ENCODE data around the gene EEPD1. TPM values are rescaled to one million over a fixed set of nuclear protein-coding genes. Genes with fewer than 3 reads are reported as not detected.

The EEPD1 gene
- polyA plus RNA-seq, 2 of the 4 experiments (the other 2 are of a cell fraction) = 16.0 to 24.3 TPM

DNA sequence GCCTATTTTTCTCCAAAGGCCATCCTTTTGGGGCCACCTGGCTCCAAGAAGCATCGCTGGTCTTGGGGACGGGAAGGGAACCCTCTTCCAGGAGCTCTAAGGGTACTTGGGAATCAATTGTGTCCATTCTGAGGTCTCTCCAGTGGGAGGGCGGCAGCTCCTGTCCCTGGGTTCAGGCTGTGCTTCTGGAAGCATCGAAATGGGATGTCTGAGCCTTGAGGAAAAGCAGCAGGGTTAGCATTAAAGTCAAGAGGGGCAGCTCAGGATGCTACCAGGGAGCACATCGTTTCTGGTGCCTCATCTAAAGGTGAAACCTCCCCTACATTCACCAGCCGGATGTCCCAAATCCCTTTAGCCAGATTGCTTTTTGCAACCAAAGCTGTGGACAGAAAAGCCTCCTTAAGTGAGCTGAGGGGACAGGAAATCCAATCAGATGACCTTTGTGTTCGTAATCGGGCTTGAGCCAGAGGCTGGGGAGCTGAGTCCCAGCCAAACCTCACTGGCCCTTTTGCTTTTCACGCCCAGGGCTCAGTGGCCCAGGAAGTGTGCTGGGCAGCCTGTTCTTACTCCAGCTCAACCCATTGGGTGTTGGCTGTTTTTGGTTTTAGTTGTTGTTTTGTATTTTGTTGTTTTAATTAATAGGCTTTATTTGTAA is 147.8 kb downstream of the EEPD1 start:
- Histone ChIP-seq H3K4me1 (peaks cover 35% of the 10 kb centered on the region), H3K9me3 (no peaks in the 10 kb centered on the region), H3K4me3 (no peak overlapping the region), H3K4me2 (no peak overlapping the region), H3K27ac (no peak overlapping the region)
- ChIA-PET CTCF (interaction anchor here (0.6 to 9.0 kb wide), 10 partner anchors 9 to 330 kb away, joined by 3 to 131 read pairs (median 4); a partner anchor contains a TSS), POLR2A (no interaction called here)
- no peak for DNase-seq (ENCODE audit: low read depth in 1 of 2, low spot score in 1 of 2)
- no peak for FAIRE-seq
- 88% methylated on average over 9 of the region's 9 CpGs for WGBS (ENCODE audit: missing lambda C conversion rate)
- no peak for ATAC-seq
- TF ChIP-seq ESRRA (IDR thresholded peaks at IDR 0.05; ENCODE audit: borderline replicate concordance, low read length) = no peak

DNA sequence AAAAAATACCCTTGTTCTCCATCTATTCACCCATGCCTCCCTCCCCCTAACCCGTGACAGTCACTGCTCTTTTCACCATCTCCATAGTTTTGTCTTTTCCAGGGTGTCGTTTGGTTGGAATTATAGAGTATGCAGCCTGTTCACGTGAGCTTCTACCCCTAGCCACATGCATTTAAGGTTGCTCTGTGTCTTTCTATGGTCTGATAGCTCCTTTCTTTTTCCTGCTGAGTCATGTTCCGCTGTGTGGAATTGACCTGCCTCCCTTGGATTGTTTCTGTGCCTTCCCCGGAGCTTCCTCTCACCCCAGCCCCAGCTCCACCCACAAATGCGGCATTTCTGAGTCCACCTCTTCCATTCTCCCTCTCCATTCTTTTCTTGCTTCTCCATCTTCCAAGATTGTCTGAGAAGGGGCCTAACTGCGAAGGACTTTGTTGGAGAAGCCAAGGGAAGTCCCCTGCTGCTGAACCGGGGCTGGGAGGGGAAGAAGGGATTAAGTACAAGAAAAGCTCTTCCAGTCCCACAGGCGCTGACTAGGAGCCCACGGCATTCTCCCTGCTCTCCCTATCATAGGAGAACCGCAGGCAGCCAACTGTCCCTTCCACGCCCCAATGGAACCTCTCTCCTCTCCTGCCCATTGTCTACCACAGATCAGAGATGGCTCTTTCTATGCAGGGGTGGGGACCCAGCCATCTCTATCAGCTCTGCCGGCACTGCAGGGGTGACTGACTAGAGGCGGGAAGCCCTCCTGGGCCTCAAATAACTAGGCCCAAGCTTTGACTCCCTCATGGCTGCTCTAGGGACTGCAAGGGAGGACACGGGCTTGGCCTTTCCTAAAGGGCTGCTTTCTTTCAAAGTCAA is 149.1 kb downstream of the EEPD1 start:
- WGBS (ENCODE audit: missing lambda C conversion rate) = 88% methylated on average over 15 of the region's 15 CpGs
- Histone ChIP-seq H3K4me1 (peaks cover 35% of the 10 kb centered on the region), H3K27ac (peak overlapping the region; percentile 53 to 67), H3K9me3 (no peaks in the 10 kb centered on the region), H3K4me3 (no peak overlapping the region), H3K4me2 (peak overlapping the region; percentile 67)
- DNase-seq (ENCODE audit: low read depth in 1 of 2, low spot score in 1 of 2) = no peak
- POLR2A ChIA-PET = no interaction called here
- FAIRE-seq = no peak
- CTCF ChIA-PET = interaction anchor here (0.7 to 9.0 kb wide), 7 partner anchors 11 to 1597 kb away, joined by 3 to 131 read pairs (median 6); no protein-coding TSS in a partner anchor
- ATAC-seq = no peak
- TF ChIP-seq FOXS1 (CRISPR knock-in tag; IDR thresholded peaks at IDR 0.05) = no peak
- no peak for TF ChIP-seq RCOR1 (IDR thresholded peaks at IDR 0.05; ENCODE audit: low read depth, low read length)
- TF ChIP-seq NFE2L2 (conservative IDR thresholded peaks at IDR 0.05; ENCODE audit: low read length) = peak; percentile 75
- TF ChIP-seq, protein P1, sequence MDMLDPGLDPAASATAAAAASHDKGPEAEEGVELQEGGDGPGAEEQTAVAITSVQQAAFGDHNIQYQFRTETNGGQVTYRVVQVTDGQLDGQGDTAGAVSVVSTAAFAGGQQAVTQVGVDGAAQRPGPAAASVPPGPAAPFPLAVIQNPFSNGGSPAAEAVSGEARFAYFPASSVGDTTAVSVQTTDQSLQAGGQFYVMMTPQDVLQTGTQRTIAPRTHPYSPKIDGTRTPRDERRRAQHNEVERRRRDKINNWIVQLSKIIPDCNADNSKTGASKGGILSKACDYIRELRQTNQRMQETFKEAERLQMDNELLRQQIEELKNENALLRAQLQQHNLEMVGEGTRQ (IDR thresholded peaks at IDR 0.05) = no peak
- peak; percentile 86 for TF ChIP-seq MAFK (IDR thresholded peaks at IDR 0.05; ENCODE audit: partially characterized antibody)

DNA sequence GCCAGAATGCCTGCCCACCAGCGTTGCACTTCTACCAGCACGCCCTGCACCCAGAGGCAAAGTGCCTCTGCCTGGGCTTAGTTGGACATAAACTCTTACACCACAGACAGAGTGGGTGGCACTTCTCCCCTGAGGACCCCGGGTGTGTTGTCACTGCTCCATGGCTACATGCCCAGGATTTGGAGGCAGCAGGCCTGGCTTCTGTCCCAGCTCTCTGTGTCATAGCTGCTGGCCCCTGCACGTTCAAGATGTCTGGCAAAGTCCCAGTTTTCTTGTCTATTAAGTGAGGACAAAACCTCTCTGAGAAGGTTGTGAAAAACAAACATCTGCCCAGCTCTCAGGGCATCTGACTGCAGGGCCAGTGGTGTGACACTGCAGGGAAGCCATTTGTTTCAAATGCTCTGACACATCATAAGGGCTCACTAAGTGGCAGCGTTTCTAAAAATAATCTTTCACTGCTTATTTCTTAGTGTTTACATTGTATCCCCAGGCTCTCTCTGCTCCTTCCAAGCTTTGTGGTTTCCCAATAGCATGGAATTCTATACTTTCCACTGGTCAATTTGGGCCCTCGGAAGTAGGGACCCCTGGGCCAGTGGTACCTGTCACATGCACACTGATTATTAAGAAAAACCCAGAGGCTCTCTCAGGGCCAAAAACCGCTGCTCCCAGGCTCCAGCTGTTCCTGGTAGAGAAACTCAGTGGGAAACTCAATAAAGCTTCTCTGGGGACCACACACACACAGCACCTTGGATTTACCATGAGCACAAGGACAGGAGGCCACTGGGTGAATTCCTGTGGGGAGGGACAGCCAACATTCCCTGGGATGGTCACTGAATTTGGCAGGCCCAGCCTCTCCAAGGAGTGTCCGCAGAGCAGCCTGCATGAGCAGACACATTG is 150.4 kb downstream of the EEPD1 start:
- Histone ChIP-seq H3K27ac (peak overlapping the region; percentile 54 to 67), H3K4me3 (no peak overlapping the region), H3K4me1 (peaks cover 35% of the 10 kb centered on the region), H3K9me3 (no peaks in the 10 kb centered on the region), H3K4me2 (peak overlapping the region; percentile 67)
- CTCF ChIA-PET = interaction anchor here (0.6 to 9.0 kb wide), 6 partner anchors 12 to 387 kb away, joined by 3 to 131 read pairs (median 32); no protein-coding TSS in a partner anchor
- WGBS (ENCODE audit: missing lambda C conversion rate) = 20% methylated on average over 7 of the region's 8 CpGs
- TF ChIP-seq JUNB (IDR thresholded peaks at IDR 0.05) = peak; percentile 81
- no peak for TF ChIP-seq RNF2 (IDR thresholded peaks at IDR 0.05; ENCODE audit: borderline replicate concordance, low read depth)
- no peak for TF ChIP-seq RAD21 (conservative IDR thresholded peaks at IDR 0.05 in 1 of 2, IDR thresholded peaks at IDR 0.05 in 1 of 2)
- no peak for TF ChIP-seq RCOR1 (IDR thresholded peaks at IDR 0.05; ENCODE audit: low read depth, low read length)
- no peak for TF ChIP-seq PHF8 (IDR thresholded peaks at IDR 0.05; ENCODE audit: borderline replicate concordance, low read depth)
- no peak for TF ChIP-seq HOXA7 (CRISPR knock-in tag; IDR thresholded peaks at IDR 0.05)
- TF ChIP-seq CEBPB (IDR thresholded peaks at IDR 0.05) = peak; percentile 40 to 64; a peak in 2 of 4 replicates
- peak; percentile 72 for TF ChIP-seq GATA3 (IDR thresholded peaks at IDR 0.05; ENCODE audit: borderline replicate concordance)
- TF ChIP-seq, protein P2, sequence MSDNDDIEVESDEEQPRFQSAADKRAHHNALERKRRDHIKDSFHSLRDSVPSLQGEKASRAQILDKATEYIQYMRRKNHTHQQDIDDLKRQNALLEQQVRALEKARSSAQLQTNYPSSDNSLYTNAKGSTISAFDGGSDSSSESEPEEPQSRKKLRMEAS (IDR thresholded peaks at IDR 0.05) = no peak; the same call in 1 of the 2 replicates
- peak; percentile 21 to 74; a peak in 3 of 5 replicates for TF ChIP-seq EP300 (IDR thresholded peaks at IDR 0.05)
- TF ChIP-seq, protein P3, sequence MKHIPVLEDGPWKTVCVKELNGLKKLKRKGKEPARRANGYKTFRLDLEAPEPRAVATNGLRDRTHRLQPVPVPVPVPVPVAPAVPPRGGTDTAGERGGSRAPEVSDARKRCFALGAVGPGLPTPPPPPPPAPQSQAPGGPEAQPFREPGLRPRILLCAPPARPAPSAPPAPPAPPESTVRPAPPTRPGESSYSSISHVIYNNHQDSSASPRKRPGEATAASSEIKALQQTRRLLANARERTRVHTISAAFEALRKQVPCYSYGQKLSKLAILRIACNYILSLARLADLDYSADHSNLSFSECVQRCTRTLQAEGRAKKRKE (CRISPR knock-in tag; IDR thresholded peaks at IDR 0.05; ENCODE audit: low read depth) = no peak
- TF ChIP-seq JUN (IDR thresholded peaks at IDR 0.05) = peak; percentile 76 to 84; a peak in 4 of 5 replicates
- TF ChIP-seq CBX8 (IDR thresholded peaks at IDR 0.05) = no peak
- TF ChIP-seq, protein P4, sequence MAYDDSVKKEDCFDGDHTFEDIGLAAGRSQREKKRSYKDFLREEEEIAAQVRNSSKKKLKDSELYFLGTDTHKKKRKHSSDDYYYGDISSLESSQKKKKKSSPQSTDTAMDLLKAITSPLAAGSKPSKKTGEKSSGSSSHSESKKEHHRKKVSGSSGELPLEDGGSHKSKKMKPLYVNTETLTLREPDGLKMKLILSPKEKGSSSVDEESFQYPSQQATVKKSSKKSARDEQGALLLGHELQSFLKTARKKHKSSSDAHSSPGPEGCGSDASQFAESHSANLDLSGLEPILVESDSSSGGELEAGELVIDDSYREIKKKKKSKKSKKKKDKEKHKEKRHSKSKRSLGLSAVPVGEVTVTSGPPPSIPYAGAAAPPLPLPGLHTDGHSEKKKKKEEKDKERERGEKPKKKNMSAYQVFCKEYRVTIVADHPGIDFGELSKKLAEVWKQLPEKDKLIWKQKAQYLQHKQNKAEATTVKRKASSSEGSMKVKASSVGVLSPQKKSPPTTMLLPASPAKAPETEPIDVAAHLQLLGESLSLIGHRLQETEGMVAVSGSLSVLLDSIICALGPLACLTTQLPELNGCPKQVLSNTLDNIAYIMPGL (CRISPR knock-in tag; IDR thresholded peaks at IDR 0.05; ENCODE audit: borderline replicate concordance) = no peak
- no peak; the same call in 1 of the 2 replicates for TF ChIP-seq FOSL2 (IDR thresholded peaks at IDR 0.05)
- TF ChIP-seq FOSL2 (CRISPR knock-in tag; IDR thresholded peaks at IDR 0.05) = peak; percentile 65
- no peak for TF ChIP-seq FOSB (CRISPR knock-in tag; IDR thresholded peaks at IDR 0.05)
- TF ChIP-seq FOXS1 (CRISPR knock-in tag; IDR thresholded peaks at IDR 0.05) = no peak
- no peak for TF ChIP-seq EHF (CRISPR knock-in tag; IDR thresholded peaks at IDR 0.05)
- TF ChIP-seq SMC3 (IDR thresholded peaks at IDR 0.05) = peak; percentile 30; the same call in 1 of the 3 replicates
- FAIRE-seq = no peak
- POLR2A ChIA-PET = no interaction called here
- peak; percentile 70 to 81 for ATAC-seq
- DNase-seq (ENCODE audit: low read depth in 1 of 2, low spot score in 1 of 2) = peak; percentile 66 to 87
